IMR-90 (cell line): ENCODE data around the gene TEAD1. TPM values are rescaled to one million over a fixed set of nuclear protein-coding genes. Genes with fewer than 3 reads are reported as not detected.

Source experiments
- CEBPB ChIP-seq: IDR thresholded peaks from 2 replicates; pipeline ENCODE4 v1.6.1; 2012; ENCODE audit warnings: low read depth, low read length, improper control_type of control experiment
- MAFK ChIP-seq: IDR thresholded peaks from 2 replicates; pipeline ENCODE4 v1.6.1; 2012; ENCODE audit warnings: low read depth, low read length, improper control_type of control experiment
- MAZ ChIP-seq: IDR thresholded peaks from 2 replicates; pipeline ENCODE4 v1.6.1; 2012; ENCODE audit warnings: low read depth, mild to moderate bottlenecking, low read length, improper control_type of control experiment, moderate library complexity, borderline replicate concordance
- RCOR1 ChIP-seq: IDR thresholded peaks from 2 replicates; pipeline ENCODE4 v1.6.1; 2012; ENCODE audit warnings: mild to moderate bottlenecking, low read length, improper control_type of control experiment; ENCODE audit not compliant: insufficient replicate concordance
- USF2 ChIP-seq: fragments of 150-350 bp; IDR thresholded peaks from 2 replicates; pipeline ENCODE4 v1.6.1; 2017; ENCODE audit warnings: mild to moderate bottlenecking, antibody characterized with exemption, low read length, low read depth
- polyA plus RNA-seq, 3 experiments: library from polyadenylated mRNA; depleted of rRNA; stranded (reverse); fragments of >200 nt; gene quantifications; 2 replicates each; pipeline ENCODE4 v1.2.3, GENCODE V29; 2012; ENCODE audit warnings: low replicate concordance in 1 of 3
- total RNA-seq: library from RNA; depleted of rRNA; stranded (reverse); fragments of >200 nt; gene quantifications from 2 replicates; pipeline ENCODE4 v1.2.3, GENCODE V29; 2012

The TEAD1 gene
- total and polyA plus RNA-seq, 2 of the 4 experiments (the other 2 are of a cell fraction), result 51.8 to 69.2 TPM

GRCh38 chr11:12642040-12642439 lies 32.2 kb upstream of the TEAD1 start (continued):
- TF ChIP-seq USF2 (no peak), MAFK (no peak), RCOR1 (no peak), MAZ (peak; percentile 46; the same call in 1 of the 2 replicates), CEBPB (no peak)
